ENCODE results near the gene UVRAG.
"Not testable (repeated sequence)": the region's sequence is repeated elsewhere in the genome, so short reads cannot be mapped to it uniquely, and the experiment has no call there.

UVRAG gene

DNA sequence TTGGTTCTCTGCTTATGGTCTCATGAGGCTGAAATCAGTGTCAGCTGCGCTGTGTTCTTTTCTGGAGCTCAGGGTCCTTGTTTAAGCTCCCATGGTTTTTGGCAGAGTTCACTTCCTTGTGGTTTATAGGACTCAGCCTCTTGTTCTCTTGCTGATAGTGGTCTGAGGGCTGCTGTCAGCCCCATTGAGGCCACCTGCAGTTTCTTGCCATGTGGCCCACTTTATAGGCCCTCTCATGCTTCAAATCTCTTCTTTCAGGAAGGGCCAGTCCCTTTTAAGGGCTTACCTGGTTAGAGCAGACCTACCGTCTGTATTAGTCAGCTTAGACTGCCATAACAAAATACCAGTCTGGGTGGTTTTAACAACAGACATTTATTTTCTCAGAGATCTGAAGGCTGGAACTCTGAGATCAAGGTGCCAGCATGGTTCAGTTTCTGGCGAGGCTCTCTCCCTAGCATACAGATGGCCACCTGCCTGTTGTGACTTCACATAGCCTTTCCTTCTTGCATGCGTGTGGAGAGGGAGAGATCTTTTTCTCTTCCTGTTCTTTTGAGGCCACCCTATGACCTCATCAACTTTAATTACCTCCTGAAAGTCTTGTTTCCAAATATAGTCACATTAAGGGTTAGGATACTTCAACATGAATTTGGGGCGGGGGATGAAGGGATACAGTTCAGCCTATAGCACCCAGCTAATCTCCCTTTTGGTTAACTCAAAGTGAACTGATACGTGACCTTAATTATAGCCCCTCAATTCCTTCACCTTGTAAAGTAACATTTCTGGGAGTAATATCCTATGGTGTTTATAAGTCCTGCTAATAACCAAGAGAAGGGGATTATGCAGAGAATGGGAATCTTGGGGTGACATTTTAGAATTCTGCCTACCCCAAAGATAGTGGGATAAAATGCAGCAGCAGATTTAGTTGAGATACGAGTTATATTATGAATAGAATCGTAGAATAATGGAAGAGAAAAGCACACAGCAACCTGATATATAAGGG, 131.8 kb downstream of the UVRAG start:
- Histone ChIP-seq H3K4me3 (no peak overlapping the region), H3K36me3 (replicated peaks) (no peaks in the 10 kb centered on the region), H3K27me3 (ENCODE audit: low read depth) (no peaks in the 10 kb centered on the region), H3K9me3 (no peaks in the 10 kb centered on the region), H3K4me1 (peaks cover 12% of the 10 kb centered on the region)
- DNase-seq (ENCODE audit: low spot score in 2 of 2) = no peak
- in situ Hi-C loops (cut with MboI; ENCODE audit: low sequenced_read_pairs) = no loop called here

DNA sequence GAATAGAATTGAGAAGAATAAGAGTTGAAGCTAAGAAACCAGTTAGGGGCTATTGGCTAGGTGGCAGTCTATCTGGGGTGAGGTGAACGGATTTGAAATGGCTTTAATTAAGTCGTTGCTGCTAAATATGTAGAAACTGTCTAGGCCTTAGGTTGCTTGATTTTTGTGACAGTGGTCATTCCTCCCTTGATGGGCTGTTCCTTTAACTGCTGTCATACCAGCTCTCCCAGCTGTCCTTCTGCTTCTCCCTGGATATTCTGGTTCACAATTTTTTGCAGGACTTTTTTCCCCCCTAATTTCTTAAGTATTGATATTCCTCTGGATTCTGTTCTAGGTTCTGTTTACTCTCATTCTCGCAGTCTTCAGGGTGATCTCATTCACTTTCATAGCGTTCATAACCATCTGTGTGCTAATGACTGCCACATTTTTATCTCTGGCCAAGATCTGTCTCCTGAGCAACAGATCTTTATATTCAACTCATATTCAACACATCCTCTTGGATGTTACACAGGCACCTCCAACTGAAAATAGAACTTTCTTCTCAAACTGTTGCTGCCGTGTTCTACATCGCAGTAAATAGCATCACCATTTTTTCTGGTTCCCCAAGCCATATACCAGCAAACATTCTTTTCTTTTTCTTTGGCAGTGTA, 134.1 kb downstream of the UVRAG start:
- H3K9me3 ChIP-seq = no peaks in the 10 kb centered on the region
- H3K36me3 ChIP-seq (replicated peaks) = no peaks in the 10 kb centered on the region
- in situ Hi-C loops (cut with MboI; ENCODE audit: low sequenced_read_pairs) = no loop called here
- peaks cover 12% of the 10 kb centered on the region for H3K4me1 ChIP-seq
- DNase-seq (ENCODE audit: low spot score in 2 of 2) = no peak
- no peak overlapping the region for H3K4me3 ChIP-seq
- no peaks in the 10 kb centered on the region for H3K27me3 ChIP-seq (ENCODE audit: low read depth)

DNA sequence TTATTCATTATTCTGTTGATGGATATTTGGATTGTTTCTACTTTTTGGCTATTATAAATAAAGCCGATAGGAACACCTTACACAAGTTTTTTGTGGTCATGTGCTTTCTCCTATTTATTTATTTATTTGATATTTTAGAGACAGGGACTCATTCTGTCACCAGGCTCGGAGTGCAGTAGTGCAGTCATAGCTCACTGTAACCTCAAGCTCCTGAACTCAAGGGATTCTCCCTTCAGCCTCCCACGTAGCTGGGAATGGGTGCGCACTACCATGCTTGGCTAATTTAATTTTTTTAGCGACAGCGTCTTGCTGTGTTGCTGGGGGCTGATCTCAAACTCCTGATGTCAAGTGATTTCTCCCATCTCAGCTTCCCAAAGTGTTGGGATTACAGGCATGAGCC, 135.1 kb downstream of the UVRAG start:
- H3K4me3 ChIP-seq = no peak overlapping the region
- DNase-seq (ENCODE audit: low spot score in 2 of 2) = no peak
- peaks cover 12% of the 10 kb centered on the region for H3K4me1 ChIP-seq
- H3K9me3 ChIP-seq = no peaks in the 10 kb centered on the region
- in situ Hi-C loops (cut with MboI; ENCODE audit: low sequenced_read_pairs) = no loop called here
- no peaks in the 10 kb centered on the region for H3K36me3 ChIP-seq (replicated peaks)
- no peaks in the 10 kb centered on the region for H3K27me3 ChIP-seq (ENCODE audit: low read depth)

DNA sequence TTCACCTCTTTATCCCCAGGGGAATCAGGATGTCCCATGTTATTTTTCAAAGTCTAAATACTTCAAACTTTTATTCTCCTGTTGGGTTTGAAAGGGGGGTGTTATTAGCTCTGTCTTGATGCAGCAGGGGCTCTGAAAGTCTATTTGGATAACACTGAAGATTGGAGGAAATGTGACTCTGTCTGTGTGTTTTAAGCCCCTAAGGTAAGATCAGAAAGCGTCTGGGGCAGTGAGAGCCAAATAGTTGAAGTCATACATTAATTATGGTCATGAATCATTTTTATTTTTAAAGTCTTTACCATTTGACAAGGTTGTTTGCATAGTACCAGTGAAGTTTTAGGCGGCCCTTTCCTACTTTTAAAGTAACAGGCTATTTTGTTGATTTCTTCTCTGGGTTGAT, 139.0 kb downstream of the UVRAG start:
- Histone ChIP-seq H3K36me3 (replicated peaks) (no peaks in the 10 kb centered on the region), H3K4me3 (no peak overlapping the region), H3K4me1 (peaks cover 3% of the 10 kb centered on the region; the same call in 1 of the 2 replicates), H3K9me3 (peaks cover 2% of the 10 kb centered on the region; the same call in 1 of the 2 replicates), H3K27me3 (ENCODE audit: low read depth) (no peaks in the 10 kb centered on the region)
- no peak for DNase-seq (ENCODE audit: low spot score in 2 of 2)
- in situ Hi-C loops (cut with MboI; ENCODE audit: low sequenced_read_pairs) = no loop called here

DNA sequence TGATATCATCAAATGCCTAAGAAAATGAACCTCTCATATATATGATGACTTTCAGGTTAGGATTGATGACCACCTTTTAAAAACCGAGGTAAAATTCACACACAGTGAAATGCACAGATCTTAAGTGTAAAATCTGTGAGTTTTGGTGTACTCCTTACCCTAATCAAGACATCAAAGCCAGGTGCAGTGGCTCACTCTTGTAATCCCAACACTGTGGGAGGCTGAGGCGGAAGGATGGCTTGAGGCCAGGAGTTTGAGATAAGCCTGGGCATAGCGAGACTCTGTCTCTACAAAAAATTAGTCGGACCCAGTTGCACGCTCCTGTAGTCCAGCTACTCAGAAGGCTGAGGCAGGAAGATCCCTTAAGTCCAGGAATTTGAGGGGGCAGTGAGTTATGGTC, 140.4 kb downstream of the UVRAG start:
- in situ Hi-C loops (cut with MboI; ENCODE audit: low sequenced_read_pairs) = no loop called here
- no peak for DNase-seq (ENCODE audit: low spot score in 2 of 2)
- Histone ChIP-seq H3K4me3 (no peak overlapping the region), H3K4me1 (peaks cover 3% of the 10 kb centered on the region; the same call in 1 of the 2 replicates), H3K27me3 (ENCODE audit: low read depth) (no peaks in the 10 kb centered on the region), H3K36me3 (replicated peaks) (0 out of 2 replicates have a peak, but pooled peaks cover 3% of the 10 kb centered on the region), H3K9me3 (peaks cover 2% of the 10 kb centered on the region; the same call in 1 of the 2 replicates)

DNA sequence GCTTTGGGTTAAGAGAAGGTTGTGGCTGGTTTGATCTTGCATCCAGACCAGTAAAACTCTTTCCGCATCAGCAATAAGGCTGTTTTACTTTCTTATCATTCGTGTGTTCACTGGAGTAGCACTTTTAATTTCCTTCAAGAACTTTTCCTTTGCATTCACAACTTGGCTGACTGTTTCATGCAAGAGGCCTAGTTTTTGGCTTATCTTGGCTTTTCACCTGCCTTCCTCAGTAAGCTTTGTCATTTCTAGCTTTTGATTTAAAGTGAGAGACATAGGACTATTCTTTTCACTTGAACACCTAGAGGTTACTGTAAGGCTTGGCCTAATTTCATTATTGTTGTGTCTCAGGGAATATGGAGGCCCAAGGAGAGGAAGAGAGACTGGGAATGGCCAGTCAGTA, 144.5 kb downstream of the UVRAG start:
- Histone ChIP-seq H3K4me3 (no peak overlapping the region), H3K36me3 (replicated peaks) (0 out of 2 replicates have a peak, but pooled peaks cover 3% of the 10 kb centered on the region), H3K27me3 (ENCODE audit: low read depth) (no peaks in the 10 kb centered on the region), H3K9me3 (peaks cover 2% of the 10 kb centered on the region; the same call in 1 of the 2 replicates), H3K4me1 (peaks cover 3% of the 10 kb centered on the region; the same call in 1 of the 2 replicates)
- in situ Hi-C loops (cut with MboI; ENCODE audit: low sequenced_read_pairs) = no loop called here
- no peak for DNase-seq (ENCODE audit: low spot score in 2 of 2)

DNA sequence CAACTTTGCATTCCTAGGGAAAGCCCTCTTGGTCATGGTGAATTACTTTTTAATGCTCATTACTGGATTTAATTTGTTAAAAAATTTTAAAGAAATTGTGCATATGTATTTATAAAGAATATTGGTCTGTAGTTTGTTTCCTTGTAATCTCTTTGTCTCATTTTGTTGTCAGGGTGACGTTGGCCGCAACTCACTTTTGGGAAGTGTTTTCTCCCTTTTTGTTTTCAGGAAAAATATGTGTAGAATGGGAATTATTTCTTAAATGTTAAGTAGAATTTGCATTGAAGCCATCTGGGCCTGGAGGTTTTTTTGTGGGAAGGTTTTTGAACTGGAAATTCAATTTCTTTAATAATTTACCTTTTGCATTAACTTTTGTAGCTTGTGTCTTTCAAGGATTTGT, 149.1 kb downstream of the UVRAG start:
- H3K9me3 ChIP-seq = no peaks in the 10 kb centered on the region; the same call in 1 of the 2 replicates
- H3K27me3 ChIP-seq (ENCODE audit: low read depth) = no peaks in the 10 kb centered on the region
- in situ Hi-C loops (cut with MboI; ENCODE audit: low sequenced_read_pairs) = no loop called here
- H3K4me3 ChIP-seq = no peak overlapping the region
- 0 out of 2 replicates have a peak, but pooled peaks cover 3% of the 10 kb centered on the region for H3K36me3 ChIP-seq (replicated peaks)
- H3K4me1 ChIP-seq = peaks cover under 1% of the 10 kb centered on the region; the same call in 1 of the 2 replicates
- no peak for DNase-seq (ENCODE audit: low spot score in 2 of 2)

DNA sequence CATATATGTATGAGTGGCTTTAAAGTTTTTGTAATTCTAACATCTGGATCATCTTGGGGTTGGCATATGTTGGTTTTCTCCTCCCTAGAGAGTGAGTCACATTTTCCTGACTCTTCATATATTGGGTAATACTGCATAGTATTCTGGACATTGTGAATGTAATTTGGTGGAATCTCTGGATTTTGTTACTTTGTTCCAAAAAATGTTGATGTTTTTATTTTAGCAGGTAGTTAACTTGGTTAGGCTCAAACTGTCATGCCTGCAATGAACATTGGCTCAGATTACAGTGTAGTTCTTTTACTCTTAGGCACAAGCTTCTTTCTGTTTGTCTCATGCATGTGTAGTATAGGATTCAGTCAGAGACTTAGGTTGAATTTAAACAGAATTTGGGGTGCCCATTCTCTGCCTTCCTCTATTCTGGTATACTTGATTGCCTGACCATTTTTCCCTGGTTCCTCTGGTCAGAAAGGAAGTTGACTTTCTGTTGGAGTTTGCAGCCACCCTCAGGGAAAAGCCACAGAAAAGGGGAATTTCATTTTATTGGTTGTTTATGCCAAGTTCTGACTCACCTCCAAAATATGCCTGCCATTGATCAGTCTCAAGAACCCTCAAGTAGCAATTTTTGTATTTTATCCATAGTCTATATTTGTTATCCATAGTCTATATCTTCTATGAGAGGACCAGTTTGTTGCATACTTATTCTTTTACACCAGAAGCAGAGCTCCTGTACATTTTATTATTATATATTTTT, 151.7 kb downstream of the UVRAG start:
- in situ Hi-C loops (cut with MboI; ENCODE audit: low sequenced_read_pairs) = no loop called here
- no peaks in the 10 kb centered on the region for H3K4me1 ChIP-seq
- no peak for DNase-seq (ENCODE audit: low spot score in 2 of 2)

DNA sequence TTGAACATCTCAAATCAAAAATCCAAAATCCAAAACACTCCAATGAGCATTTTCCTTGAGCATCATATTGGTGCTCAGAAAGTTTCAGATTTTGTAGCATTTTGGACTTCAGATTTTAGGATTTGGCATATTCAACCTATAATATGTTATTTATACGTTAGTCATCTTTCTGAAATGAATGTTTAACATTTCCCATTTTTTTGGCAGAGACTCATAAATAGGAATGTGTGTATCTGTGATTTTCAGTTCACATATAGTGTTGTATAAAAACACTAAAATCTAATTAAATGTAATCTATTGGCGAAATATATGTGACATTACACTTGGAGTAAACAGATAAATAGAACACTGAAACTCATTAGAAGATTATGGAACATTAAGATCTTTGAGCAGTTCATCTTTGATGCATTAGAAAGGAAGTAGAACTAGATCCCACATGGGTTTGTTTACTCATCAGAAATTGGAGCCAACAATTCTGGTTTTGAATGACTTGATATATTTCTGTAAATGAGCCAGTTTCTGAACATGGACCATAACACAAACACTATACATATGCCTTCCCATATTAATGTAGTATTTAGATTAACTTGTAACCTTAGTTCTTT, 153.1 kb downstream of the UVRAG start:
- Histone ChIP-seq H3K36me3 (replicated peaks) (no peaks in the 10 kb centered on the region), H3K9me3 (no peaks in the 10 kb centered on the region), H3K27me3 (ENCODE audit: low read depth) (no peaks in the 10 kb centered on the region), H3K4me3 (no peak overlapping the region), H3K4me1 (no peaks in the 10 kb centered on the region)
- in situ Hi-C loops (cut with MboI; ENCODE audit: low sequenced_read_pairs) = no loop called here
- no peak for DNase-seq (ENCODE audit: low spot score in 2 of 2)

More for the DNA sequence above, 151.7 kb downstream of the UVRAG start:
- Histone ChIP-seq H3K27me3 (ENCODE audit: low read depth) (no peaks in the 10 kb centered on the region), H3K4me3 (no peak overlapping the region), H3K9me3 (no peaks in the 10 kb centered on the region), H3K36me3 (replicated peaks) (no peaks in the 10 kb centered on the region)

DNA sequence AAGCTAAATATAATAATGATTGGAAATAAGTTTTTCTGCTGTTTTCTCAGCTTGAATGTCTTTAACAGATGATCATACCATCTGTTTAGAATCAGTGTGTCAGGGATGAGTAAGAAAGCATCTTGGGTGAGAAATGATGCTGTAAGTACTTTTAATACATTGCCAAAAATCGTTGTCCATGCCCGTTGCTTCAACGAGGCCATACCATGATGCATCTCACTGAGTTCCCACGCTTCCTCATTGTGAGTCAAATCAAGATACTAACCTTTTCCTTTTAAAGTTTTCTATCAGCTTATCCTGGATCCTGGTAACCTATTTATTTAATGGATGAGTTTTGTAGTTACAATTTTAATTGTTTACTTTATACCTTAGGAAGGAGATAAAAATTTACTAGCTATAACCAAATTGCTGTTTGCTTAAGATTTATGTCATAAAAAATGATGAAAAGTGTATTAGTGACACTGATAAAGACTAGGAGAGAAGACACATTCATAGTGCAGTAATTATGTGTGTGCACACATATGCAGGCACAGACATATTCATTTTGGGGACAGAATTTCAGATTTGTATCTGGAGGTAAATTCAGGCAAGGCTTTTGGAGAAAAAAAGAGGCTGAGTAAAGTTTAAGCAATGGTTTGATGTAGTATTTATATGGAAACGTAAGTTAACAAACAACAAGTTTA, 154.8 kb downstream of the UVRAG start:
- Histone ChIP-seq H3K36me3 (replicated peaks) (no peaks in the 10 kb centered on the region), H3K4me3 (no peak overlapping the region), H3K27me3 (ENCODE audit: low read depth) (no peaks in the 10 kb centered on the region), H3K4me1 (no peaks in the 10 kb centered on the region), H3K9me3 (peaks cover under 1% of the 10 kb centered on the region; the same call in 1 of the 2 replicates)
- in situ Hi-C loops (cut with MboI; ENCODE audit: low sequenced_read_pairs) = no loop called here
- no peak for DNase-seq (ENCODE audit: low spot score in 2 of 2)

DNA sequence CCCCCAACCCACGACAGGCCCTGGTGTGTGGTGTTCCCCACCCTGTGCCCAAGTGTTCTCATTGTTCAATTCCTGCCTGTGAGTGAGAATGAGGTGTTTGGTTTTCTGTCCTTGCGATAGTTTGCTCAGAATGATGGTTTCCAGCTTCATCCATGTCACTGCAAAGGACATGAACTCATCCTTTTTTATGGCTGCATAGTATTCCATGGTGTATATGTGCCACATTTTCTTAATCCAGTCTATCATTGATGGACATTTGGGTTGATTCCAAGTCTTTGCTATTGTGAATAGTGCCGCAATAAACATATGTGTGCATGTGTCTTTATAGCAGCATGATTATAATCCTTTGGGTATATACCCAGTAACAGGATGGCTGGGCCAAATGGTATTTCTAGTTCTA, 158.7 kb downstream of the UVRAG start:
- H3K27me3 ChIP-seq (ENCODE audit: low read depth); H3K4me3 ChIP-seq; H3K4me1 ChIP-seq; H3K9me3 ChIP-seq; DNase-seq (ENCODE audit: low spot score in 2 of 2); H3K36me3 ChIP-seq (replicated peaks); in situ Hi-C loops (cut with MboI; ENCODE audit: low sequenced_read_pairs): not testable (repeated sequence)

DNA sequence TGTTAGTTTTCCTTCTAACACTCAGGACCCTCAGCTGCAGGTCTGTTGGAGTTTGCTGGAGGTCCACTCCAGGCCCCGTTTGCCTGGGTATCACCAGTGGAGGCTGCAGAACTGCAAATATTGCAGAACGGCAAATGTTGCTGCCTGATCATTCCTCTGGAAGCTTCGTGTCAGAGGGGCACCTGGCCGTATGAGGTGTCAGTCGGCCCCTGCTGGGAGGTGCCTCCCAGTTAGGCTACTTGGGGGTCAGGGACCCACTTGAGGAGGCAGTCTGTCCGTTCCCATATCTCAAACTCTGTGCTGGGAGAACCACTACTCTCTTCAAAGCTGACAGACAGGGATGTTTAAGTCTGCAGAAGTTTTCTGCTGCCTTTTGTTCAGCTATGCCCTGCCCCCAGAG, 164.1 kb downstream of the UVRAG start:
- H3K27me3 ChIP-seq (ENCODE audit: low read depth); H3K36me3 ChIP-seq (replicated peaks); in situ Hi-C loops (cut with MboI; ENCODE audit: low sequenced_read_pairs); H3K9me3 ChIP-seq; H3K4me1 ChIP-seq; DNase-seq (ENCODE audit: low spot score in 2 of 2); H3K4me3 ChIP-seq: not testable (repeated sequence)
